Esophagus muscularis mucosa (tissue), 4 donors: Measurements from ENCODE around the gene FGF14.
A peak's percentile ranks its signal among the peaks of the same experiment; 100 is the strongest.

ENCODE experiments used
- EP300 ChIP-seq: sonication (generic); formaldehyde crosslinking; IDR thresholded peaks from one replicate; pipeline ENCODE4 v1.6.1; 2017; ENCODE audit warnings: antibody characterized with exemption
- POLR2A ChIP-seq: fragments of 450-650 bp; IDR thresholded peaks from one replicate; pipeline ENCODE4 v1.6.1; 2017; ENCODE audit warnings: antibody characterized with exemption, moderate library complexity, mild to moderate bottlenecking, low read depth
- POLR2AphosphoS5 ChIP-seq, 2 donors: sonication (generic); formaldehyde crosslinking; IDR thresholded peaks; one replicate each; pipeline ENCODE4 v1.6.1; 2017; ENCODE audit warnings: antibody characterized with exemption in 2 of 2
- TF ChIP-seq, protein P1 (sequence below), 3 experiments: fragments of 200-600 bp in 2 of 3; fragments of 450-650 bp in 1 of 3; sonication (generic) in 2 of 3; IDR thresholded peaks; one replicate each; pipeline ENCODE4 v1.5.1; 2017 to 2019; ENCODE audit warnings: antibody characterized with exemption in 3 of 3, mild to moderate bottlenecking in 2 of 3, moderate library complexity in 1 of 3

DNA sequence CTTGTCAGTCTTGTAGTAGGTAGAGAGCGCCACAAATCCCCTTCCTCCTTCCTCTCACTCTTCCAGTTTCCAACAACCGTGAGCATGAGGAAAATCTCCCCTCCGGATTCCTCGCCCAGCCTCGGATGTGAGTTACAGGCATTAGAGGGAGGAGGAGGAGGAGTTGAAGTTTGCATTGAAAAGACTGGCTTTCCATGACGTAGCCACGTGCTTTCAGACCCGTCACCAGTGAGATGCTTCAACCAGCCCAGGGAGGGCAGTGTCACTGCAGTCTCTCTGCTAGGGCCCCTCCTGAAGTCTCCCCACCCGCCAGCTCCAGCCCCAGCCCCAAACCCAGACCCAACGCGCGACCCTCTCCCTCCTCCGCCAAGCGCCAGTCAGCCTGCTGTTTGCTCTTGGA lies 442 bp upstream of the FGF14 start:
- TF ChIP-seq, protein P1, sequence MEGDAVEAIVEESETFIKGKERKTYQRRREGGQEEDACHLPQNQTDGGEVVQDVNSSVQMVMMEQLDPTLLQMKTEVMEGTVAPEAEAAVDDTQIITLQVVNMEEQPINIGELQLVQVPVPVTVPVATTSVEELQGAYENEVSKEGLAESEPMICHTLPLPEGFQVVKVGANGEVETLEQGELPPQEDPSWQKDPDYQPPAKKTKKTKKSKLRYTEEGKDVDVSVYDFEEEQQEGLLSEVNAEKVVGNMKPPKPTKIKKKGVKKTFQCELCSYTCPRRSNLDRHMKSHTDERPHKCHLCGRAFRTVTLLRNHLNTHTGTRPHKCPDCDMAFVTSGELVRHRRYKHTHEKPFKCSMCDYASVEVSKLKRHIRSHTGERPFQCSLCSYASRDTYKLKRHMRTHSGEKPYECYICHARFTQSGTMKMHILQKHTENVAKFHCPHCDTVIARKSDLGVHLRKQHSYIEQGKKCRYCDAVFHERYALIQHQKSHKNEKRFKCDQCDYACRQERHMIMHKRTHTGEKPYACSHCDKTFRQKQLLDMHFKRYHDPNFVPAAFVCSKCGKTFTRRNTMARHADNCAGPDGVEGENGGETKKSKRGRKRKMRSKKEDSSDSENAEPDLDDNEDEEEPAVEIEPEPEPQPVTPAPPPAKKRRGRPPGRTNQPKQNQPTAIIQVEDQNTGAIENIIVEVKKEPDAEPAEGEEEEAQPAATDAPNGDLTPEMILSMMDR (IDR thresholded peaks at IDR 0.05), result no peak
- TF ChIP-seq POLR2A (no peak), POLR2AphosphoS5 (IDR thresholded peaks at IDR 0.05) (peak; percentile 9 to 34), EP300 (no peak)
